Ascending aorta (tissue), 2 donors: ENCODE results near the gene C10orf67. TPM values are rescaled to one million over a fixed set of nuclear protein-coding genes. Genes with fewer than 3 reads are reported as not detected.
"Not testable (repeated sequence)": the region's sequence is repeated elsewhere in the genome, so short reads cannot be mapped to it uniquely, and the experiment has no call there.

ENCODE experiments used
- DNase-seq, 2 donors: peaks; one replicate each; pipeline ENCODE4 v3.0.0-alpha.2; 2019; ENCODE audit warnings: low spot score in 2 of 2
- H3K27ac ChIP-seq, 2 donors: fragments of 200-600 bp; sonication (generic); one replicate each; pipeline ENCODE4 v1.5.1; 2016 to 2017; ENCODE audit warnings: mild to moderate bottlenecking in 1 of 2
- H3K27me3 ChIP-seq: fragments of 200-600 bp; sonication (generic); one replicate; pipeline ENCODE4 v1.5.1; 2017
- H3K36me3 ChIP-seq, 2 donors: fragments of 200-600 bp; sonication (generic); one replicate each; pipeline ENCODE4 v1.5.1; 2016
- H3K4me1 ChIP-seq, 2 donors: fragments of 200-600 bp; sonication (generic); one replicate each; pipeline ENCODE4 v1.5.1; 2016 to 2017; ENCODE audit warnings: mild to moderate bottlenecking in 1 of 2
- H3K4me3 ChIP-seq, 2 donors: fragments of 200-600 bp; sonication (generic); one replicate each; pipeline ENCODE4 v1.5.1; 2016 to 2017; ENCODE audit warnings: mild to moderate bottlenecking in 1 of 2
- H3K9me3 ChIP-seq, 2 donors: fragments of 200-600 bp; sonication (generic); one replicate each; pipeline ENCODE4 v1.5.1; 2016
- intact Hi-C: fragments of 100-400 bp; cut with DNase I; formaldehyde crosslinking; loops from one replicate; pipeline ENCODE4 v1.15.1; 2023
- total RNA-seq: library from RNA; depleted of rRNA; stranded (reverse); fragments of >200 nt; gene quantifications from one replicate; pipeline ENCODE4 v1.1.0, GENCODE V29; 2016
- TF ChIP-seq, protein P1 (sequence below), 3 experiments: fragments of 200-600 bp in 2 of 3; fragments of 450-650 bp in 1 of 3; sonication (generic) in 2 of 3; IDR thresholded peaks; one replicate each; pipeline ENCODE4 v1.5.1; 2016 to 2019; ENCODE audit warnings: antibody characterized with exemption in 3 of 3, mild to moderate bottlenecking in 1 of 3, moderate library complexity in 1 of 3

The C10orf67 gene
- total RNA-seq, 1 donor from 2014 or later = not detected

DNA sequence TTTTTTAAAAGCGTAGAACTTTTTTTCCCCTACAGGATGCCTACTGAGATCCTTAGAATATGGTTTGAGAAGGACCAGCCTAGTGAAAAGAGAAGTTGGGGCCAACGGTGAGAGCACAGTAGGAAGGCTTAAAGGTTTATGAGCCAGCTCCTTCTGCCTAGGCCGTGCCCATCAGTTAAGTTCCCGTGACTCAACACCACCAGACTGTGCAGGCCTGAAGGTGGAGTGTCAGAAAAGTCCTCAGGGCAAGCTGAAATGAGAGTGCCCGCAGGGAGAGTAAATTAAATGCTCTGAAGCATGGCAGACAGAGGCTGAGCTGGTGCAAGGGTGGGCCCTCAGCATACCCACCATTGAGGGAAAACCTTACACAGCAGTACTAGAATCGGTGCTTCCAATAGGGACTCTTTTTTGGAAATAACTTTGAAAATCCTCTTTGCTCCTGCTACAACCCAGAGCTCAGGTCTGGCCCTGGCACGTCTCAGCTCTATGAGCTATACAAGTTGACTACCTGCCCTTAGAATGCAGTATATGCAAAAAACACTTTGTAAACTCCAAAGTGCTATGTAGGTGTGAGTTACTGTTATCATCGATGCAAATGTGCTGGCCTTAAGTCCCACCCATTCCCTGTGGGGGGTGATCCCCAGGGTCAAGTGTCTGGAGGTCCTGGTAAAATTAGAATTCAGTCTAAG, 15.2 kb upstream of the C10orf67 start:
- DNase-seq = no peak
- Histone ChIP-seq H3K36me3 (no peaks in the 10 kb centered on the region), H3K27ac (no peak overlapping the region), H3K9me3 (no peaks in the 10 kb centered on the region), H3K27me3 (no peaks in the 10 kb centered on the region), H3K4me1 (no peaks in the 10 kb centered on the region), H3K4me3 (no peak overlapping the region)
- intact Hi-C loops = no loop called here
- TF ChIP-seq, protein P1, sequence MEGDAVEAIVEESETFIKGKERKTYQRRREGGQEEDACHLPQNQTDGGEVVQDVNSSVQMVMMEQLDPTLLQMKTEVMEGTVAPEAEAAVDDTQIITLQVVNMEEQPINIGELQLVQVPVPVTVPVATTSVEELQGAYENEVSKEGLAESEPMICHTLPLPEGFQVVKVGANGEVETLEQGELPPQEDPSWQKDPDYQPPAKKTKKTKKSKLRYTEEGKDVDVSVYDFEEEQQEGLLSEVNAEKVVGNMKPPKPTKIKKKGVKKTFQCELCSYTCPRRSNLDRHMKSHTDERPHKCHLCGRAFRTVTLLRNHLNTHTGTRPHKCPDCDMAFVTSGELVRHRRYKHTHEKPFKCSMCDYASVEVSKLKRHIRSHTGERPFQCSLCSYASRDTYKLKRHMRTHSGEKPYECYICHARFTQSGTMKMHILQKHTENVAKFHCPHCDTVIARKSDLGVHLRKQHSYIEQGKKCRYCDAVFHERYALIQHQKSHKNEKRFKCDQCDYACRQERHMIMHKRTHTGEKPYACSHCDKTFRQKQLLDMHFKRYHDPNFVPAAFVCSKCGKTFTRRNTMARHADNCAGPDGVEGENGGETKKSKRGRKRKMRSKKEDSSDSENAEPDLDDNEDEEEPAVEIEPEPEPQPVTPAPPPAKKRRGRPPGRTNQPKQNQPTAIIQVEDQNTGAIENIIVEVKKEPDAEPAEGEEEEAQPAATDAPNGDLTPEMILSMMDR (IDR thresholded peaks at IDR 0.05) = no peak

DNA sequence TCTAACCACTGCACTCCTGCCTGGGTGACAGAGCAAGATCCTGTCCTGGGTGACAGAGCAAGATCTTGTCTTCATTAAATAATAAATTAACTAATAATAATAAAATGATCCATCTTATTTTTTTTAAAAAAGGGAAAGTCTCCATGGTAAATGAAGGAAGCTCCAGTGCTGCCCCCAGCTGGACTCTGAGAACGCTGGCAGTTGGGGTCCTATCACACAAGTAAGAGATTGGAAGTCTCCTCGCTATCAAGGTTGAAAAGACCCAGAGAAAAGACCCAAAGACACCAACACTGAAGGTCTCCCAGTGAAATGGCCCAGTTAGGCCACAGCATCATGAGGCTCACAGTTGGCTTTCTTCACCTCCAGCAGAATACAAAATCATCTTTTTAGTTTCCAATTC, 13.8 kb upstream of the C10orf67 start:
- H3K4me1 ChIP-seq = no peaks in the 10 kb centered on the region
- H3K4me3 ChIP-seq = no peak overlapping the region
- H3K27ac ChIP-seq = no peak overlapping the region
- no peaks in the 10 kb centered on the region for H3K27me3 ChIP-seq
- H3K9me3 ChIP-seq = no peaks in the 10 kb centered on the region
- TF ChIP-seq, protein P1 (IDR thresholded peaks at IDR 0.05) = no peak
- intact Hi-C loops = no loop called here
- H3K36me3 ChIP-seq = no peaks in the 10 kb centered on the region
- DNase-seq = no peak

DNA sequence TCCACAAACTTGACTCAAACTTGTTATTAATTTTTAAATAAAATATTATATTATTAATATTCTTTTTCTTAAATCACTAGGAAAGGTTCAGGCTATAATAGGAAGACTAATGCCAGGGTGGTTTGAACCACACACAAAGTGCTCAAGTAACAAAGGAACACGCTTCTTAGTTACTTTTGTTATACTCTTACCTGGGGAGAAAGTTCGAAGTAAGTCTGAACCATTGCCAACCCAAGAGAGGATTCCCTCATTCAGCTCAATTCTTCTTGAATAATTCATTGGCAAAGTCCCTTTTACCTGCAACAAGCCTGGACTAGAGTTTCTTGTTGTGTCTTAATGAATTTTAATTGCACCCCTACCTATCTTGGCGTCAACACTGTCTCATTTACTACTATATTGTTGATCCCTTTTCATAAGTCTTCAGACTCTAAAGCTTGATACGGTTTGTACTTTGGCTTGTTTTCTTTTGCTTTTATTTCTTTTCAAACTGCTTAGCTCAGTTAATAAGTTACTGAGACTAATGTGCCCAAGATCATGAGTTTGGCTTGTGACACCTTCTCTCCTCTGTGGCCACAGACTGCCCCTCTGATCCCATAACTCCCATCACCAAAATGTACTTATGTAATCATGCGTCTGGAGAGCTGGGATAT, 10.2 kb upstream of the C10orf67 start:
- no peak overlapping the region for H3K27ac ChIP-seq
- no peak for DNase-seq
- H3K4me1 ChIP-seq = no peaks in the 10 kb centered on the region
- H3K36me3 ChIP-seq = no peaks in the 10 kb centered on the region
- no peaks in the 10 kb centered on the region for H3K9me3 ChIP-seq
- H3K27me3 ChIP-seq = no peaks in the 10 kb centered on the region
- TF ChIP-seq, protein P1 (IDR thresholded peaks at IDR 0.05) = no peak
- H3K4me3 ChIP-seq = no peak overlapping the region
- intact Hi-C loops = no loop called here

DNA sequence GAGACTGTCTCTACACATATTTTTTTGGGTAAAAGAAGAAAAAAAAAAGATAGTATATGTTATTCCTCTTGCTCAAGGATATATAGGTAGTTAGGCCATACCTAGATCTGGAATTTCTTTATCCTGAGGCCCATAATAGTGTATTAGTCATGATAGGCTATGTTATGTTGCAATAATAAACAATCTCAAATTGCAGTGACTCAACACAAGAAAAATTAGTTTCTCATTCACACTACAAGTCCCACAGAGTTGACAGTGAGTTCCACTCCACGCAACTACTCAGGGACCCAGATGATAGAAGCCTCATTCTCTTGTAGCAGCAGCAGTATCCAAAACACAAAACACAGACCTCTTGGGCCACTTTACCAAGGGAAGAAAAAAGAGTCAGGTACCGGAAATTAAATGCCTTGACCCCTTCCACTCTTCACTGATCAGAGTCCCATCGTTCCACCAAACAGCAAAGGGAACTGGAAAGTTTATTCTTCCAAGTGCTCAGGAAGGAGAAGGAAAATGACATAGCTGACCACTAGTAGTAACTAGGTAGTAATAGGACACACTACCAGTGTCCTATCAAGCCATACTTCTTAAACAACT, 7.4 kb upstream of the C10orf67 start:
- Histone ChIP-seq H3K36me3 (no peaks in the 10 kb centered on the region), H3K27ac (no peak overlapping the region), H3K4me1 (no peaks in the 10 kb centered on the region), H3K27me3 (no peaks in the 10 kb centered on the region), H3K9me3 (no peaks in the 10 kb centered on the region), H3K4me3 (no peak overlapping the region)
- no peak for DNase-seq
- intact Hi-C loops = no loop called here
- TF ChIP-seq, protein P1 (IDR thresholded peaks at IDR 0.05) = no peak

DNA sequence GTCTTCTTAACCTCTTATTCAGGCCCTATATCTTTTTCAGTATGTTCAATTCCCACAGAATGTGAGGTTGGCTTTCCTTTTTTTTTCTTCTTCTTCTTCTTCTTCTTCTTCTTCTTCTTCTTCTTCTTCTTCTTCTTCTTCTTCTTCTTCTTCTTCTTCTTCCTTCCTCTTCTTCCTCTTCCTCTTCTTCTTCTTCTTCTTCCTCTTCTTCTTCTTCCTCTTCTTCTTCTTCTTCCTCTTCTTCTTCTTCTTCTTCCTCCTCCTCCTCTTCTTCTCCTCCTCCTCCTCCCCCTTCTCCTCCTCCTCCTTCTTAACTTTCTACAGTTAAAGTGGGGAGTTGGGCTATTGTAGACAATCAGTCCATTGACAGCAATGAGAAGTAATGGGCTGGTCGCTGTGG, 6.1 kb upstream of the C10orf67 start:
- H3K27ac ChIP-seq, DNase-seq, H3K9me3 ChIP-seq, intact Hi-C loops, H3K4me1 ChIP-seq, H3K4me3 ChIP-seq, H3K27me3 ChIP-seq, H3K36me3 ChIP-seq: not testable (repeated sequence)

DNA sequence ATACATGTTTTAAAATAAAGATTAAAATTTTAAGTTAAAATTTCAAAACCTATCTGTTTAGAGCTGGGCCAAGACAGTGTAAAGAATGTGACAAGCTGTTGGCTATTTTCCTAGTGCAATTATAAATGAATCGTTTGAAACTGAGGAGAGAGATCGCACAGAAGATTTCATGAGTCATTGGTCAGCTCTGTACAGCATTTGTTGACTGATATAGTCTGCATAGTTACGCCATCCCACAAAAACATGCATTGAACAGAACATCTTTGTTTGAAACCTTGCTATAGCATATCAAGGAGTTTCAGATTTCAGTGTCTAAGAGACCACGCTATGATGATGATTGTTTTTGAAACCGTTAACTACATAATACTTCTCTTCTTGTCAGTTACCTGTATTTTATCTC, 1.3 kb upstream of the C10orf67 start:
- intact Hi-C loops = no loop called here
- Histone ChIP-seq H3K4me1 (no peaks in the 10 kb centered on the region), H3K9me3 (no peaks in the 10 kb centered on the region), H3K27me3 (no peaks in the 10 kb centered on the region), H3K27ac (no peak overlapping the region), H3K4me3 (no peak overlapping the region), H3K36me3 (no peaks in the 10 kb centered on the region)
- TF ChIP-seq, protein P1 (IDR thresholded peaks at IDR 0.05) = no peak
- no peak for DNase-seq
